GM12875 (cell line): ENCODE results near the gene HIVEP3.

Experiments used
- H3K4me3 ChIP-seq: one replicate; pipeline ENCODE4 v1.5.1; 2011; ENCODE audit warnings: low read depth, low read length, control low read depth
- TF ChIP-seq, protein P1 (sequence below): IDR thresholded peaks from 2 replicates; pipeline ENCODE4 v1.5.1; 2011; ENCODE audit warnings: low read depth, mild to moderate bottlenecking, control low read depth, inconsistent platforms, low read length, moderate library complexity, borderline replicate concordance; ENCODE audit not compliant: insufficient read depth

HIVEP3 gene

DNA sequence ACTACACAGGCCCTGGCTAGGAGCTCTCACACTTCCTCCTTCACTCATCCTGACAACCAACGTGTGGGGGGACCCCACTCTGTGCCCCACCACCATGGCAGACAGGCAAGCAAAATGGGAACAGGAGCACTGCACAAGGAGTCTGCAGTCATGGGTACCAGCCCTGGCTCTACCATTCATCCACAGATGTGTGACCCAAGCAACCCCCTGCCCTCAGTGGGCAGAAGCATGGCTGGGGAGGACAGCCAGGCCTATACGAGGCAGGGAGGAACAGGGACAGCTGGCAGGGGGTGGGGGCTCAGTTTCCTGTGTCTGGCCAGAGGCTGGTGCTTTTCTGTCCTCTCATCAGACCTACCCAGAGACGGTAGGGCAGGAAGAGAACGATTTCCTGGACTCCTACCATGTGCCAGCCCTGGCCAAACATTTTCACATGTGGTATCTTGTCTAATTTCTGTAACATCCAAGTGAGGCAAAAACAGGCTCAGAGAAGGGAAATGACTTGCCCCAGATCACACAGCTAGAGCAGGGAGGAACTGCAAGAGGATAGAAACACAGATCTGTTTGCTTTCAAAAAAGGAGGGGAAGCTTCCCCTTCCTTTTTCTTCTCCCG, 178.0 kb downstream of the HIVEP3 start:
- TF ChIP-seq, protein P1, sequence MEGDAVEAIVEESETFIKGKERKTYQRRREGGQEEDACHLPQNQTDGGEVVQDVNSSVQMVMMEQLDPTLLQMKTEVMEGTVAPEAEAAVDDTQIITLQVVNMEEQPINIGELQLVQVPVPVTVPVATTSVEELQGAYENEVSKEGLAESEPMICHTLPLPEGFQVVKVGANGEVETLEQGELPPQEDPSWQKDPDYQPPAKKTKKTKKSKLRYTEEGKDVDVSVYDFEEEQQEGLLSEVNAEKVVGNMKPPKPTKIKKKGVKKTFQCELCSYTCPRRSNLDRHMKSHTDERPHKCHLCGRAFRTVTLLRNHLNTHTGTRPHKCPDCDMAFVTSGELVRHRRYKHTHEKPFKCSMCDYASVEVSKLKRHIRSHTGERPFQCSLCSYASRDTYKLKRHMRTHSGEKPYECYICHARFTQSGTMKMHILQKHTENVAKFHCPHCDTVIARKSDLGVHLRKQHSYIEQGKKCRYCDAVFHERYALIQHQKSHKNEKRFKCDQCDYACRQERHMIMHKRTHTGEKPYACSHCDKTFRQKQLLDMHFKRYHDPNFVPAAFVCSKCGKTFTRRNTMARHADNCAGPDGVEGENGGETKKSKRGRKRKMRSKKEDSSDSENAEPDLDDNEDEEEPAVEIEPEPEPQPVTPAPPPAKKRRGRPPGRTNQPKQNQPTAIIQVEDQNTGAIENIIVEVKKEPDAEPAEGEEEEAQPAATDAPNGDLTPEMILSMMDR, result no peak
- H3K4me3 ChIP-seq, result no peak overlapping the region

DNA sequence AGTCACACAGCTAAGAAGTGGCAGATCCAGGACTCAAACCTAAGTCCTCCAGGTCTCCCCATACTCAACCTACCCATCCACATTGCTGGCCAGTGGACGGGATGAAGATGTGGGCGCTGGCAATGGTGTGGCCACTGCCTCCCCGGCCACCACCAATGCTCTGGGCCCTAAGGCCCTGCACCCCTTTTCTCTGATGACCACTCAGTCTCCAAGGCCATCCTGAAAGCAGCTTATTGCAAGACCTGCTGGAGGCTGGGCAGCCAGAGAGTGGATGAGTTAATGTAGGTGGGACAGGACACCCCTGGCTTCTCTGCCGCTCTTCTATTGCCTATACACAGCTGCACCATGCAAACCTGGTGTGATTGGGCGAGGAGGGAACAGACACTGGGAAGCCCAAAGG, 178.7 kb downstream of the HIVEP3 start:
- TF ChIP-seq, protein P1, result no peak
- H3K4me3 ChIP-seq, result no peak overlapping the region

DNA sequence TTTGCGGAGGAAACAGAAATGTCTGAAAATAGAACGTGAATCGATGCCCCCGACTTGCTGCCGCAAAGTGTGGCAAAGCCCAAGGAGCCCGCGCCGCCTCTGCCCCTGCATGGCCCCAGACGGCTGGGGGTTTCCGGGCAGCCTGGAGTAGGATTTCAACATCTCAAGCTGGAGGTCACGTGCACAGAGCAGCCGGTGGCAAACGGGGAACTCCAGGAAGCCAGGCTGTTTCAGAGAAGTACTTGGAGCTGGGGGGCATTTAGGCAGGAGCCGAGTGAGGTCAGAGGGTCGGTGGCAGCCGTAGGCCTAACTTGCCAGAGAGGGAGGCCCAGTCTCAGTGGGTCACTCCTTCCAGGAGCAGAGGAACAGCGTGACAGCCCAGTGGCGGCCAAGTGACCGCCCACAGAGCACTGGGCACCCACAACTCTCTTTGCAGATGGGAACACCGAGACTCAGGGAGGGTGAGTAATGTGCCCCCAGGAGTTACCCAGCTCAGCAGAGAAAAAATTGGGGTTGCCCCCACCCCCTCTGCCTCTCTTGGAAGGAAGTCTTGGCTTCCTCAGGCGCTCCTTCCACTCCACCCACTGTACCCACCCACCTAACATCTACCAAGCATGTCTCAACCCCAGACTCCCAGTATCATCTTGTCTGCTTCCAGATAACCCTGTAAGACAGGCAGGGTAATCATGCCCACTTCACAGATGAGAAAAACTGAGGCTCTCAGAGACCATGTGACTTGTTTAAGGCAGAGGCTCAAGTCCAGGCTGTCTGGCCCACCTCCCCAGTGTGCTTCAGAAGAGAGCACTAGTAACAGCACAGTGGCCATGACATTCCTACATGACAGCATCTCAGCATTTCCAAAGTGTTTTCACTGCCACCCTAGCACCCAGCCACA, 179.4 kb downstream of the HIVEP3 start:
- TF ChIP-seq, protein P1, result no peak
- peak overlapping the region; percentile 41 for H3K4me3 ChIP-seq

- peak overlapping the region; percentile 41 for H3K4me3 ChIP-seq
- TF ChIP-seq, protein P1, result no peak
These were observed 180.2 kb downstream of the HIVEP3 start for GRCh38 chr1:41738475-41738874.

GRCh38 chr1:41738006-41738405, 180.7 kb downstream of the HIVEP3 start:
- no peak overlapping the region for H3K4me3 ChIP-seq

DNA sequence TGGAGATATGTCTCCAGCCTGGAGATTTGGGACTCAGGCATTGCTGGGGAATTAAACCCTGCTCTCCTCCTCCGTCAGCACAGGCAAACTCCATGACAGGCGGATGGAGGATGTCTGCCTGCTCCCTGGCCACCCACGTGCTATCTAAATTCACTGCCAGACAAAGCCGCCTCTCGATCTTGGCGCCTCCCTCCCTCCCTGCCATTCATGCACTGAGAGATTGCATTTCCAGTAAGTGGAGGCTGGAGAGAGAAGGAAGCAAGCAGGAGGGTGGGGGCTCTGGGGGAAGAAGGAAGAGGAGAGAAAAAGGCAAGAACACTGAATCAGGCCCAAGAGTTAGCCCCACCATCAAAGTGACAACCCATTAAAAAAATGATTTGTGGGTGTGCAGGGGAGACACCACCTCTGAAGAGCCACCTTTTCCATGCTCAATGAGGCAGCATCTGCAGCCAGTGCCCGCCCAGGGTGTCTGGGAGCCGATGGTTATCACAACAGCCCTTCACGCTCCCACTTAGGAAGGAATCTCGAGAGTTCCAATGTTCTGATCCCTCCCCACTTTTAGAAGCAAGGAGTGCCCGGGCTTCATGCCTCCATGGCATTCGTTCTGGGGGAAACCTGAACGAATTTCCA, 183.0 kb downstream of the HIVEP3 start:
- TF ChIP-seq, protein P1, result no peak

More at GRCh38 chr1:41738006-41738405, 180.7 kb downstream of the HIVEP3 start:
- TF ChIP-seq, protein P1, result no peak

More for the DNA sequence above, 183.0 kb downstream of the HIVEP3 start:
- H3K4me3 ChIP-seq, result no peak overlapping the region
